NK-92 treated with Interleukin-12 subunit alpha and Interleukin-12 subunit beta, amount 100 ng/mL, for 24 hours (cell line): Measurements from ENCODE around the gene RBM39.
"Not testable (repeated sequence)": the region's sequence is repeated elsewhere in the genome, so short reads cannot be mapped to it uniquely, and the experiment has no call there.

Experiments
- DNase-seq: peaks from one replicate; lab custom pipeline; 2025; lab: John Stamatoyannopoulos, UW

Gene RBM39

GRCh38 chr20:35750611-35751010 is 8.6 kb upstream of the RBM39 start:
- DNase-seq: no peak

DNA sequence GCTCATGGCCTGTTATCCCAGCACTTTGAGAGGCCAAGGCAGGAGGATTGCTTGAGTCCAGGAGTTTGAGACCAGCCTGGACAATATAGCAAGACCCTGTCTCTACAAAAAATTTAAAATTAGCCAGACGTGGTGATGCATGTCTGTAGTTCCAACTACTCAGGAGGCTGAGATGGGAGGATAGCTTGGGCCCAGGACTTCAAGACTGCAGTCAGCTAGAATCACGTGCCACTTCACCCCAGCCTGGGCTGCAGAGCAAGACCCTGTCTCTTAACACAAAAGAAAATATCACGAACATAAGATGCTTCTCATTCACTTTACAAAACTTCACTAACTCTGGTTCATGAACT is 2.4 kb upstream of the RBM39 start:
- not testable (repeated sequence) for DNase-seq

- DNase-seq: no peak
Observed at GRCh38 chr20:35743693-35744491, 1.8 kb upstream of the RBM39 start.

GRCh38 chr20:35742741-35743523 is 872 bp upstream of the RBM39 start:
- DNase-seq: no peak

DNA sequence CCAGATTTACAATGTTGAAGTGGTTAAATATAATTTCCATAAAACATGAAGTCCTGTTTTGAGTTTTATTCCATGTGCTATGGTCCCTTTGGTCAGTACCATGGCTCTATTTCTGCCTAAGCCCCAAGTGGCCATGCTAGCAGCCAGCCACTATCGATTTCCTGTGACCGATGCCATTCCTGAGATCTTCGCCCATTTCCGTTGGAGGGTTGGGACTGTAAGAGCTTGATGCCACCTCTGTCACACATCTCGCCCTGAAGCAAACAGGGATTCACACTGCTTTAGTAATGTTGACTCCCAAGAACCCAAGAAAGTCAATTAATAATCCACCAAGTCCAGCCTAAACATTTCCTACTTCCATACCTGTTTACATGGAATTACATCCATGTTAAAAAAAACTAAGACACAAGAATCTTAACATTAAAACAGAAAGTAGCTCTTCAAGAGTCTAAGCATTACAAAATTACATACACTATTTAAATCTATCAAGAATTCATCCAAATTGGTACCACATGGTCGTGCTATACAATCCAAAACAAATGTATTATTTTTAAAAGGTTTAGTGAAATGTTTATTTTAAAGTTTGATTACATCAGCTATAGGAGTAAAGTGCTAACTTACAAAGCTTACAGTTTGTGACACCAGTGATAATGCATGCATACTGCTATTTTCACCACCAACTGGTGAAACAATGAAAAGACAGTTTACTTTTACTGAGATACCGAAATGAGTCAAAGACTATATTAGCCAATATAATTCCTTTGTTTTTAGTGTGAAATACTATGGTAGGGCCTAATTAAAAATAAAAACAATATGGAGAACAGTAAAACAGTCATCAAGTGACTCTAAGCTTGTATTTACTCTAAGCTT is 2.5 kb downstream of the RBM39 start:
- DNase-seq: no peak

DNA sequence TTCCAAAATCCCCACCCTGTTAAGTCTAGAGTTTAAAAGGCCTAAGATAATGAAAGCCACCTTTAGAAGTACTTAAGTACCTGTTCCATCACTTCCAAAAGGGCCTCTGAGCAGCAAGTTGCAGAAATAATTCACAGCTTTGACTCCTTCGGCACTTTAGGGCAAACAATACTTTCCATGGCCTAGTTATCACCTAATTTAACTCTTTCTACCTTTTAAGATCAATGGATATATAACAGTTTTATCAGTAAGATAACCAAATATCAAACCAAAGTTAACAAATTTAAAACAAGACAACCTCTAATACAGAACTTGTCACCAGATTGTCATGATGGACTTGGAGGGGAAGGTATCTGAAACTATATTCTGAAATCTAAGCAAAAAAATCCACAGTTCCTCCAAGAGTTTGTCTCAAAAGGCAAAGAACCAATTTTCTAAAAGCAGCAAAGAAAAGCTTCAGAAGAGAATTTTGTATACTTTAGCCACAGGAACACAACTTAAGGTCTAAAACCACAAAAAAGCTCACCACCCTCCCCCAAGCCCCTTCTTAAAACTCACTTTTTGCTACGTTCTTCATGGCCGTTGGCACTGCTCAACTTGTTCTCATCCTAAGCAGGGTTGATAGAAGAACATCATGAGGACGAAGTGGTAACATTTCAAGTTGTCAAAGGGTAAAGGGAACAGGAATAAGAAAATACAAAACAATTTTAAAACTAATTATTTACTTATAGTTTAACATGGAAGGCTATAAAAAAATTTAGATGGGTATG is 3.5 kb downstream of the RBM39 start:
- no peak for DNase-seq

DNA sequence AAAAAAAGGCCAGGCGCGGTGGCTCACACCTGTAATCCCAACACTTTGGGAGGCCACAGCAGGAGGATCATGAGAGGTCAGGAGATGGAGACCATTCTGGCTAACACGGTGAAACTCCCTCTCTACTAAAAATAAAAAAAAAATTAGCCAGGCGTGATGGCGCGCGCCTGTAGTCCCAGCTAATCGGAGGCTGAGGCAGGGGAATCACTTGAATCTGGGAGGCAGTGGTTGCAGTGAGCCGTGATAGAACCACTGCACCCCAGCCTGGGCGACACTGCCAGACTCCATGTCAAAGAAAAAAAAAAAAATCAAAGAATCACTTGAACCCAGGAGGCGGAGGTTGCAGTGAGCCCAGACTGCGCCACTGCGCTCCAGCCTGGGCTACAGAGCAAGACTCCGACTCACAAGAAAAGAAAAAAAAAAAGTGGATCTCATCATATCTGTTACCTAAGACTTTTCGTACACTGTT is 4.2 kb downstream of the RBM39 start:
- no peak for DNase-seq

GRCh38 chr20:35735826-35736470 is 6.1 kb downstream of the RBM39 start:
- DNase-seq: no peak

GRCh38 chr20:35734777-35735649 is 7.0 kb downstream of the RBM39 start:
- no peak for DNase-seq

GRCh38 chr20:35734374-35734773 is 7.7 kb downstream of the RBM39 start:
- no peak for DNase-seq

DNA sequence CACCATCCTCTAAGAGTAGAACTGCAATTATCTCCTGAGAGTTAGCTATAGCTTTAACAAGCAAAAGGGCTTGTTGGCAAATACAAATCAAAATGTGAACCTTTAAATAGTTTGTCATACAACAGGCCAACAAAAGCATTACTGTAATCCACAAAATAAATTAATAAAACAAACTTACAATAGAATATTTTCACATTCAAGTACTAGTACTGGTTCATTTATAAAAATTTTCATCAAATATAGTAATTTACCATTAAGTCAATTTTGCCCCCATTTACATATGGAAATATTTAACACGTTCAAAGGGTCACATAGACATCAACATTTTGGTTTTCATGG is 9.4 kb downstream of the RBM39 start:
- DNase-seq: no peak

GRCh38 chr20:35731862-35732643 is 10.0 kb downstream of the RBM39 start:
- no peak for DNase-seq

GRCh38 chr20:35731469-35731788 is 10.6 kb downstream of the RBM39 start:
- DNase-seq: no peak

- no peak for DNase-seq
Observed at GRCh38 chr20:35730583-35731468, 11.2 kb downstream of the RBM39 start.

- DNase-seq: no peak
Observed at GRCh38 chr20:35729836-35730582, 12.1 kb downstream of the RBM39 start.

GRCh38 chr20:35729283-35729807 is 12.7 kb downstream of the RBM39 start:
- no peak for DNase-seq
